Osteocyte (in vitro differentiated cells): ENCODE measurements around the gene BAHCC1. TPM values are rescaled to one million over a fixed set of nuclear protein-coding genes. Genes with fewer than 3 reads are reported as not detected.

Experiments
- DNase-seq: peaks from one replicate; pipeline ENCODE4 v3.0.0; 2021; ENCODE audit warnings: mixed read lengths; ENCODE audit not compliant: unreplicated experiment; ENCODE audit errors: extremely low spot score
- H3K27ac Mint-ChIP-seq: one replicate; pipeline ENCODE4 v1.8.0; 2021; ENCODE audit warnings: mild to moderate bottlenecking, mixed read lengths; ENCODE audit not compliant: unreplicated experiment
- H3K27me3 Mint-ChIP-seq: one replicate; pipeline ENCODE4 v1.8.0; 2021; ENCODE audit warnings: mixed read lengths; ENCODE audit not compliant: unreplicated experiment
- H3K36me3 Mint-ChIP-seq: one replicate; pipeline ENCODE4 v1.8.0; 2021; ENCODE audit warnings: mixed read lengths; ENCODE audit not compliant: unreplicated experiment
- H3K4me1 Mint-ChIP-seq: one replicate; pipeline ENCODE4 v1.8.0; 2021; ENCODE audit warnings: mixed read lengths; ENCODE audit not compliant: unreplicated experiment
- H3K4me3 Mint-ChIP-seq: one replicate; pipeline ENCODE4 v1.8.0; 2021; ENCODE audit warnings: mild to moderate bottlenecking, moderate library complexity, mixed read lengths; ENCODE audit not compliant: unreplicated experiment
- H3K9me3 Mint-ChIP-seq: one replicate; pipeline ENCODE4 v1.8.0; 2021; ENCODE audit warnings: mixed read lengths; ENCODE audit not compliant: unreplicated experiment
- CTCF ChIP-seq: fragments of 200-600 bp; sonication (generic); IDR thresholded peaks from 2 replicates; pipeline ENCODE4 v1.5.0; 2021; ENCODE audit warnings: antibody characterized with exemption, mild to moderate bottlenecking, moderate library complexity
- total RNA-seq: library from RNA; stranded (reverse); gene quantifications from 2 replicates; pipeline ENCODE4 v1.2.1, GENCODE V29; 2021

The BAHCC1 gene
- total RNA-seq, 1 donor from 2014 or later = 55.7 TPM

- Mint-ChIP-seq H3K27ac (peak overlapping the region; percentile 27), H3K9me3 (no peaks in the 10 kb centered on the region), H3K4me1 (peaks cover 51% of the 10 kb centered on the region), H3K36me3 (no peaks in the 10 kb centered on the region), H3K4me3 (no peak overlapping the region), H3K27me3 (no peaks in the 10 kb centered on the region)
- TF ChIP-seq CTCF = no peak
- DNase-seq = no peak
Observed at GRCh38 chr17:81409190-81409935, 14.1 kb downstream of the BAHCC1 start.

GRCh38 chr17:81410852-81411251 is 15.6 kb downstream of the BAHCC1 start:
- no peak for DNase-seq
- Mint-ChIP-seq H3K4me1 (peaks cover 36% of the 10 kb centered on the region), H3K9me3 (no peaks in the 10 kb centered on the region), H3K27ac (no peak overlapping the region), H3K27me3 (no peaks in the 10 kb centered on the region), H3K4me3 (no peak overlapping the region), H3K36me3 (no peaks in the 10 kb centered on the region)
- TF ChIP-seq CTCF = no peak

GRCh38 chr17:81411305-81411704 is 16.0 kb downstream of the BAHCC1 start:
- Mint-ChIP-seq H3K27me3 (no peaks in the 10 kb centered on the region), H3K27ac (no peak overlapping the region), H3K4me1 (peaks cover 32% of the 10 kb centered on the region), H3K4me3 (no peak overlapping the region), H3K36me3 (no peaks in the 10 kb centered on the region), H3K9me3 (no peaks in the 10 kb centered on the region)
- DNase-seq = no peak
- no peak for TF ChIP-seq CTCF

- TF ChIP-seq CTCF = no peak
- Mint-ChIP-seq H3K27ac (peak overlapping the region; percentile 76), H3K27me3 (no peaks in the 10 kb centered on the region), H3K4me1 (peaks cover 28% of the 10 kb centered on the region), H3K9me3 (no peaks in the 10 kb centered on the region), H3K4me3 (no peak overlapping the region), H3K36me3 (no peaks in the 10 kb centered on the region)
- no peak for DNase-seq
Observed at GRCh38 chr17:81412490-81413093, 17.3 kb downstream of the BAHCC1 start.

- no peak for DNase-seq
- Mint-ChIP-seq H3K27me3 (no peaks in the 10 kb centered on the region), H3K4me1 (peaks cover 30% of the 10 kb centered on the region), H3K36me3 (no peaks in the 10 kb centered on the region), H3K27ac (no peak overlapping the region), H3K9me3 (no peaks in the 10 kb centered on the region), H3K4me3 (no peak overlapping the region)
- no peak for TF ChIP-seq CTCF
Observed at GRCh38 chr17:81413497-81414135, 18.4 kb downstream of the BAHCC1 start.
